Stimulated activated CD8-positive, alpha-beta memory T cell treated with anti-CD3 and anti-CD28 coated beads, Interleukin-7, amount 100 ng/mL, for 1 hour (primary cell): ENCODE results near the gene ADCY9.
A peak's percentile ranks its signal among the peaks of the same experiment; 100 is the strongest.

ENCODE experiments used
- DNase-seq, 2 donors: peaks; one replicate each; pipeline ENCODE4 v3.0.0-alpha.2; 2020; ENCODE audit warnings: low read depth in 2 of 2

ADCY9 gene

DNA sequence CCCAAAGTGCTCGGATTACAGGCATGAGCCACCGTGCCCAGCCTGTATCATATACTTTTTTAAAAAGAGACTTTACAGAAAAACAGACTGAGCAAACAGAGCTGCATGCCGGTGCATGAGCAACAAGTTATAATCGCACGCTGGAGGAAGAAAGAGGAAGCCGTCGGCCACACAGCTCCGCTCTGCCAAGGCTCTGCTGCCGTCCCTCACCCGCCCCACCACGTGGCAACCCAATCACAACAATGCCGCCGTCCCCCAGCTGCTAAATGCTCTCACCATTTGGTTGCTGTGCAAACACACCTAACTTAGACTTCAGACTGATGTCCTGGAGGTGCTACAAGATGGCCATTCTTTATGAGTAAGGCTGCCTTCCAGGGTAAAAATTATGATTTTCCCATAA is 83.5 kb downstream of the ADCY9 start:
- peak in 1 of 2 donors; percentile 20 for DNase-seq

DNA sequence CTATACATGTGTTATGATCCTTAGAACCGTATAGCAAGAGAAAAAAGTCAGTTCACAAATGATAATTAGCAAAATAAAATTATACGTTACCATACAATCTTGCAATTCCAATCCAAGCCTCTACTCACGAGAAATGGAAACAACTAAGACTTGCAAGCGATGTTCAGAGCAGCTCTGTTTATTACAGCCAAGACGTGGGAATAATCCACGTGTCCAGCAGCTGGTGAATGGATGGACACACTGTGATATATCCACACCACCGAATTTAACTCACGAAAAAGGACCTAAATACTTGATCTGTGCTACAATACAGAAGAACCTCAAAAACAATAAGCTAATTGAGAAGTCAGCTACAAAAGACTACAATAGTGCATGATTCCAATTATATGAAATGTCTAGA is 88.1 kb downstream of the ADCY9 start:
- DNase-seq, result no peak

DNA sequence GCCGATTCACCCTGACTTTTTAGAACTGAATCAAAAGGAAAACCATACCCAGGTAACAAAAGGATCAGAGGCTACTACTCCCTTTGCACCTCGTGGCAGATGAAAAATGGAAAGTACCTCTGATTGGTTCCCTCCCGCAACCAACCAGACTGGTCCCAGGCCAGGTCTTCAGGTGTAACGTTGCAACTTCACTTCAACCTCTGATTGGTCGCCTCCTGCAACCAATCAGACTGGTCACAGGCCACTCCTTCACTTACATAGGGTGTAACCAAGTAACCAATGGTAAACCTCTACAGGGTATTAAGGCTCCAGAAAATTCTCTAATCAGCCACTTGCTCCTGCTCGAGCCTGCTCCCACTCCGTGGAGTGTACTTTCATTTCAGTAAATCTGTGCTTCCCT is 89.4 kb downstream of the ADCY9 start:
- no peak for DNase-seq

DNA sequence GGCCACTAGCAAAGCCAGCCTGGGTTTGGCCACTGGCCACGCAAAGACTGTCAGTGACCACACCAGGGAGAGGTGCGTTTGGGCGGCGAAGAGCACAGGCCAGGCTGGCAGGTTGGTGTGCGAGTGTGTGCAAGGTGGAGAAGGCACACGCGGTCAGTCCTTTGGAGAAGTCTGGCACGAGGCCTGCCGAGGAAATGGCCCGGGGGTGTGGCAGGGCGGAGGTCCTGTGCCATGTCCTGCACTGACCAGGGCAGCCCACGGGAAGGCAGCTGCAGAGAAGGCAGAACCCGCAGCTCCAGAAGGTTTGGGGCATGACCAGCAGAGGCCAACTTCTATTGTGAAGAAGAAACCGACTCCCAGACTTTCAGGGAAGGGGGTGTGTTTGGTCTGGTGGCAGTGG is 90.8 kb downstream of the ADCY9 start:
- DNase-seq, result no peak

DNA sequence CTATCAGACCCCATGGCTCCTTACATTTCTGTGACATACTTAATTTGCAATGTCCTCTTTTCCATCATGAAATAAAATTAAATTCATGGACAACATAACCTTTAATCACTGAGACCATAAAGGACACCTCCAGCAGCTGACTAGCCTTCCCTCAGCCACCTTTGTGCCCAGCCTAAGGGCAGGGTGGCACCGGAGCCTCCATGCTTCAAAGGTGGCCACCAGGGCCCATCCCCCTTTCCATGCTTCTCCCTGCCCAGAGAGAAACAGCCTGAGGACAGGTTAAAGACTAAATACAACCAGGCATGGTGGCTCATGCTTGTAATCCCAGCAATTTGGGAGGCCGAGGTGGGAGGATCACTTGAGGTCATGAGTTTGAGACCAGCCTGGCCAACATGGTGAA is 94.3 kb downstream of the ADCY9 start:
- no peak for DNase-seq

DNA sequence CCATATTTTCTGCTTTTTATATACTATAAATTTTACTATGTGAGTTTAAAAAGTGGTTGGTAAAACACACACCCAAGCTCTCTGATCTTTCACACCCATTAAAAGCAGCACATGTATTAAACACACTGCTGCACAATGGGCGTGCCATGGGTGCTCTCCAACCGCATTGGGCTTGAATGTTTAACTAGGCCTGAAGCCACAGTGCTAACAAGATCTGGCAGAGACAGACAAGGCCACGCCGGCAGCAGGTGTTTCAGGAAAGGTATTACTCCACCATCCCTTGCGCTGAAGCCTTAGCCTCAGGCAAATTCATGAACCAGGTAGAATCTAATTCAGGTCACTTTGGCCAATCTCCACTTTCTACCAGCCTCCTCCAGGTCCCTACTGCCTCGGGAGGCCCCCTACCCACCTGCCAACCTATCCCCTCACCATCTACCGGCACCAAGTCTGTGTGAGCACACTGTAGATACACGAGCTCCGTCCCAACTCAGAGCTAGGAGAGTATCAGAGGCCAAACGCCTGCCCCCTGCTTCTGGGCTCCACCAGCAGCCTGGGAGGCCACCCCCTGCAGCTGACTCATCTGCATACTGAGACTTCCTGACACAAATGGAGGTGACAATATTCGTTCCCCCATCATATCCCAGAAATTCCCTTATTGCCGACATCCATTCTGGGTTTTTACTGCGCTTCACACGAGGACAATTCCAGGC is 95.0 kb downstream of the ADCY9 start:
- no peak for DNase-seq

DNA sequence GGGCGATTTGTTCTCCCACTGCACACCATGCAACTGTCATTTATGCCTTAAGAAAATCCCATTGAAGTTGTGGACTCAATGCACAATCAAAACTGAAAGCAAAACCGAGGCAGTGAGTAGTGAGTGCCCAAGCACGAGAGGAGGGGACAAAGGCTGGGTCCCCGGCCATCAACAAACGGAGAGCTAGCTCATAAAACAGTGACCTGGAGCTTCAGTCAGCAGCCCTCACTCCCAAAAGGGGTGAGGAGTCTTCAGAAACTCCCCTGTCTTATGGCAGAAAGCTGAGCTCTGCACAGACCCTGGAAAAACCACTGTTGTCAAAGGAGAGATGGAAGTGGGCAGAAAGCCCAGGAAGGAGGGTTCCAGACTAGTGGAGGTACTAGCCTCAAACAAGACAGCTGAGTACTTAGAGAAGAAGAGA is 96.9 kb downstream of the ADCY9 start:
- DNase-seq, result no peak

DNA sequence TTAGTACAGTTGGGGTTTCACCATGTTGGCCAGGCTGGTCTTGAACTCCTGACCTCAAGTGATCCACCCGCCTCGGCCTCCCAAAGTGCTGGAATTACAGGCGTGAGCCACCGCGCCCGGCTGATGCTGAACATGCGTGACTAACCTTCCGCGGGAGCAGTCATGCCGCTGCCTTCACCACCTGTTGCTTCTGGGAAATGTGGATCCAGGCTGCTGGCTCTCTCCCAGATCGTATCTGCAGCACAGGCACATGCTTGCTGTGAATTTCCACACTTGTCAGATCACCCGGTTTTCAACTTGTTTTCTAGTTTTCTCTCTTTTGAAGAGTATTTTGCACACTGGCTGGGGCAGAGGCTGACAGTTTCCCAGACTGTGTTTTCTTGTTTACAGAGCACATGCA is 97.9 kb downstream of the ADCY9 start:
- DNase-seq, result no peak

DNA sequence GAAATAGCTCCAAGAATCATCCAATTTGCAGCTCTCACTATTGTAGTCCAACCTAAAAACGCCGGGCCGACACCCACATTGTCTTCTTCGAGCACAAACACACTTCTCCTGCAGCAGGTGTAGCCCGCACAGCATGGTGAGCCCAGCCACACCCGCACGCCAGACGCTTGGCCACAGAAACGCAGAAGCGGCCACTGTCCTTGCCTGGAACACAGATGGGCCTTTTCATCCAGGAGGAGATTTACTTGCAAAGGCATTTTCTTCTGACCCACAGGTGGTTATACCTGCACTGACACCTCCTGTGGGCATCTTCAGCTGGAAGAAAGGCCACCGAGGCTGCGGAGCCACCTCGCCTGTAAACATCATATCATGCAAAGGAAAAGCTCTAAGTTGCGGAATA is 98.4 kb downstream of the ADCY9 start:
- no peak for DNase-seq

DNA sequence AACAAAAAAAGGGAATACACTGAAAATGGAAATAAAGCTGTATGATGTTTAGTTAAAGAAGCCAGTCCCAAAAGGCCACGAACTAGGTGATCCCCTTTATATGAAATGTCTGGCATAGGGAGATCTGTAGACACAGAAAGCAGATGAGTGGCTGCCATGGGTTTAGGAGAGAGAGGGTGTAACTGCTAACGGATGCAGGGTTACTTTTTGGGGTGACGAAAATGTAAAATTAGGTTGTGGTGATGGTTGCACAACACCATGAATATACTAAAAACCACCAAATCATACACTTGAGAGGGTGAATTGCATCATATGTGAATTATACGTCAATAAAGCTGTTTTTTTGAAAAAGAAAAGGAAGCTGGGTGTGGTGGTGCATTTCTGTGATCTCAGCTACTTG is 99.6 kb downstream of the ADCY9 start:
- no peak for DNase-seq

DNA sequence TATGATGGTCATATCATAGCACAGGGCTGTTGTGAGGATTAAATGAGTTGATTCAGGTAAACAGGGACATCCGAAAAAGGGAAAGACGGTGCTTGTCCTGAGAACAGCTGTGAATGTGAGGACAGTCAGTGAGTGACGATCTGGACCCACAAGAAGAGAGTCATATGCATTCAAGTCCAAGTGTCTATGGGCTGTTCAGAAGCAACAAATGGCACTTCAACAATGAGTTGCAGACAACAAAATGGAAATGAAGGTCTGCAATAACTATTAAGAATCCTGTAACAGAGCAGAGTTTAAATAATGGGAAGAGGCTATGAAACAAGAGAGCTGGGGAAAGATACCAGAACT is 100.3 kb downstream of the ADCY9 start:
- no peak for DNase-seq

DNA sequence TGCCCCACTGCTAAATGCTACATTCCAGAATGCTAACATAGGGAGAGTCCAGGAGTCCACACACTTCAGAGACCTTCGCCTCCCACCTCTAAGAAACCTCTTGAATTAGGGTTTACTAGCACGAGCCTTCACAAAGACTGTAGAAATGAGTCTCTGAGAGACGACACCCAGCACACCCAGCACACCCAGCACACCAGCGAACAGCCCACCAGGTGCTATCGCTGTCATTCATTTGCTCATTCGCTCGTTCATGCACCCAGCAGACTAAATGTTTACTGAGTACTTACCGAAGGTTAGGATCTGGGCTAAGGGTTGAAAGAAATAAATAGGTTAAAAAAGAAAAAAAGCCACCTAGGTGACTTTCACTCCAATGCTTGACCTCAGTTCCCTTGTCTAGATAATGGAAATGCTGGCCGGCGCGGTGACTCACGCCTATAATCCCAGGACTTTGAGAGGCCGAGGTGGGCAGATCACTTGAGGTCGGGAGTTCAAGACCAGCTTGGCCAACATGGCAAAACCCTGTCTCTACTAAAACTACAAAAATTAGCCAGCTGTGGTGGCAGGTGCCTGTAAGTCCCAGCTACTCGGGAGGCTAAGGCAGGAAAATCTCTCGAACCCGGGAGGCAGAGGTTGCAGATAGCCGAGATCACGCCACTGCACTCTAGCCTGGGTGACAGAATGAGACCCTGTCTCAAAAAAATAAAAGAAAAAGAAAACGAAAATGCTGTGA is 100.8 kb downstream of the ADCY9 start:
- DNase-seq, result no peak

DNA sequence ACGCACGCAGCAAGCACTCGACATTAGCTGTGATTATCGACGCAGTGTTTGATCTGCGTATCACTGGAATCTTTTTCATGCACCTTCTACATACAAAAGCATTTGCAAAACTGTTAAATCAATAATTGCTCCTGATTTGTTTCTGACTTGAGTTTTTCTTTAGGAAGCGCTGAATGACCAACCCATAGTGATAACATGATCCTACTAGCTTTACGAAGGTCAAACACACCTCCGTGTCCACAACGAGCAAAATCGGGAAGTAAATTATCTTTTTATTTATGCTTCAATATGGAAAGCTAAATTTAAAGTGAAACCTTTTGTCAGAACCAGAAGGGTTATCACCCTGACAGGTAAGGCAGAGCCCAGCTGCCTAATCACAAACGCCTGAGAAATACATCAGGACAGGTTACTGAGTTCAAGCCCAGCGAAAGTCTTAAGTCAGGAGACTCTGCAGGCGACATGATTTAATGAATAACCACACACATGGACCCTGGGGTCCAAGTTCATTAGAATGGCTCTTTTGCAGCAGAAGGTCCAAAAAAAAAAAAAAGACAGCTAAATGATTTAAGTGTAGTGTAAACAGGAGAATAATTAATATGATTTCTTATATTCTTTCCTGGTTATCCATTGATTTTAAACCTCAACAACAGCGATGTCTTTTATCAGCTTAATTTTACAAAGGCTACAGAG is 104.2 kb downstream of the ADCY9 start:
- no peak for DNase-seq

DNA sequence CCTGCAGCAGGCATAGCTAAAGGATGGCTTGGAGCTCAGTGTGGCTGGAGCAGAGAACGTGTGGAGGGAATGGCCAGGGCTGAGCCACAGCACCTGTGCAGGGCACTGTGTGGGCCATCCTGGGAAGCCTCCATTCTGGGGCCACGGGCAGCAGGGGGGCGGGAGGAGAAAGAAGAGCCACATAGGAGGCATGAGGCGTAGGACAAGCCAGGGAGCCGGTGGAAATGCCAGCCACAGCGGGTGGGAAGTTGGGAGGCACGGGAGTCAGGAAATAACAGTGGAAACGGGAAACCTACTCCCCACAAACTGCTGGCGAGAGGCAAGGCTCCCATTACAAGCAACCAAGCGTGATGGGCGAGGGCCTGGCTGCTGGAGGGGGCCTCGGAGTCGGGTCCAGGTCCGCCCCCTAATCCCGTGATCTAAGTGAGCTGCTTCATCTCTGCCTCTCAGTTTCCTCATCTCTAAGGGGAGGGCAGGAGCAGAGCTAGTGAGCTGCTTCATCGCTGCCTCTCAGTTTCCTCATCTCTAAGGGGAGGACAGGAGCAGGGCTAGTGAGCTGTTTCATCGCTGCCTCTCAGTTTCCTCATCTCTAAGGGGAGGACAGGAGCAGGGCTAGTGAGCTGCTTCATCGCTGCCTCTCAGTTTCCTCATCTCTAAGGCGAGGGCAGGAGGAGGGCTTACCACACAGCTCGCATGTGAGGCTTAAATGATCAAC is 104.9 kb downstream of the ADCY9 start:
- no peak for DNase-seq

DNA sequence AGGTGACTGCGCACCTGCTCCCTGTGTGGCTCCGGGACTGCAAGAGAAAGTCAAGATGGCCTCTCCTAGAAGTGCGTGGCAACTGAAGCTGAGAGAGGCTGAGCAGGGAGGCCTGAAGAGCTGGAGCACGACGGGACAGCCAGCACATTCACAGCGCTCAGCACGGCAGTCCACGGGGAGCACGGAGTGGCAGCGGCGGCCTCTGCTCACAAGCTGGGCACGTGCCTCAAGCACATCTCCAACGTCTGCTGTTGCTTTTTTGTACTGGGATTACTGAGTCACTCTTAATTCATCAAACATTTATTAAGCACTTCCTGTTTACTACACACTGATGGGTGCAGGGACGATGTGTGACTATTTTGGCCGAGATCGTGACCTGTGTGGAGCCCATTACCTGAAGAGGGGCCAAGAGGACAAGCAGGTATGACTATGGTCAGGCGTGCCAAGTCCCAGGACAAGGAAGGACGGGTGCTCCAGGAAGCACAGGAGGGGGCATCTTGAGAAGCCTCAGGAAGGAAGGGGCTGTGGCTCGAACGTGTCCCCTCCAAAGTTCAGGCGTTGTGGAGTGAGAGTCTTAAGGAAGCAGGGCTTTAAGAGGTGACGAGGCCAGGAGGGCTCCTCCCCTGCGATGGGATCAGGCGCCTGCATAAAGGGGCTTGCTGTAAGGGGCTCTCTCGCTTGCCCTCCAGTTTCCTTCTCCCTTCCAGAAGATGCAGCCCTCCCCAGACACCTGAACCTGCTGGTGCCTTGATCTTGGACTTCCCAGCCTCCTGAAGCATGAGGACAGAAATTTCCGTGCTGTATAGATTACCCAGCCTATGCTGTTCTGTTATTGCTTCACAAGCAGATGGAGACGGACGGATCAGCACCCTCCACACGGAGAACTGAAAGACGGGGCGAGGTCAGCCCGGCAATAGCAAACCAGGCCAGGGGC is 105.8 kb downstream of the ADCY9 start:
- no peak for DNase-seq

DNA sequence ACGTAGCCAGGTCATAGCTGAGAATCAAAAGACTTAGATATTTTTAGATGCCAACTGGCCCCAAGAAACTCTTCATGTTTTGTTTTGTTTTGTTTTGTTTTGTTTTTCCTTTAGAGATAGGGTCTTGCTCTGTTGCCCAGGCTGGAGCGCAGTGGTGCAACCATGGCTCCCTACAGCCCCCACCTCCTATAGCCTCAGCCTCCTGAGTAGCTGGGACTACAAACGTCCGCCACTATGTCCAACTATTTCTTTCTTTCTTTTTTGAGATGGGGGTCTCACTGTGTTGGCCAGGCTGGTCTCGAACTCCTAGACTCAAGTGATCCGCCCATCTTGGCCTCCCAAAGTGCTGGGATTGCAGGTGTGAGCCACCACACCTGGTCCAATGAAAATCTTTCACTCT is 107.1 kb downstream of the ADCY9 start:
- no peak for DNase-seq

DNA sequence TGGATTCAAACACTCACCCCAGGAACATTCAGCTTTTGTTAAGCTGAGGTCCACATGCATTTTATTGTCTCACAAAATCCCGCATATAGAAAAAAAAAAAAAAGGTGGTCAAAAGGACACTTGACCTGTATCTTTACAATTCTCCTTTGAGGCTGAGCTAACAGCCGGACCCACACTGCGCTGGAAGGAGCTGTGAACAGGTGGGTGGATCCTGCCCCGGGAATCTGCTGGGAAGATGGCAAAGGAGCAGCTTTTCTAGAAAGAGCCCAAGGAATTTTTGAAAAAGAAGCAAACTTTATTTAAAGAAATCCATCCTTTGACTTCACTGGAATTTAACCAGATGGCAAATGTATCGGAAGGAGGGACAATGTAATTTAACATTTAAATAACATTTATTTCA is 108.1 kb downstream of the ADCY9 start:
- DNase-seq, result no peak

DNA sequence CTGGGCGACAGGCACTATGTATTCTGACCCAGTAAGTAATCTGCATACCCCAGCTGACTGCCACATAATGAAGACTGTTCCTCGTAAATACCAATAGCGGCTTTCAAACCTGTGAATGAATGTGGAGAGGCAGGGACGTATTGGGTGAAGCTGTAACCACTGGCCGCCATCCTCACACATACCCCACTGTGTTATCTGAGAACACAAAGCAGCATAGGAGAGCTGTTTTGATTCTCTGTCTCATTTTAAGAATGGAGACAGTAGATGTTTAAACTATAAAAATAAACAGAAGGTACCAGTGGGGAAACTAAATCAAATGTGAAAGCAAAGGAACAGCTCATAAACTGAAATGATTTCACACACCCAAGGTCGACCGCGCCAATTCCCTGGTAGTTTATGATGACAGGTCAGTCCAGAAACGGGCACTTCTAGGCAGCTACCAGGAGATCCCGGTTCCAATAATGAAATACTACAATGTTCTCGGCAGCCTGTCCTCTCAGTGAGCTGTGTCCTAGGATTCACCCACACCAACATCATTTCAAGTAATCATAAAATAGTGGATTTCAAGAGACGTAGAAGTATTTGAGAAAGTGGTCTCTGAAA is 109.7 kb downstream of the ADCY9 start:
- no peak for DNase-seq

DNA sequence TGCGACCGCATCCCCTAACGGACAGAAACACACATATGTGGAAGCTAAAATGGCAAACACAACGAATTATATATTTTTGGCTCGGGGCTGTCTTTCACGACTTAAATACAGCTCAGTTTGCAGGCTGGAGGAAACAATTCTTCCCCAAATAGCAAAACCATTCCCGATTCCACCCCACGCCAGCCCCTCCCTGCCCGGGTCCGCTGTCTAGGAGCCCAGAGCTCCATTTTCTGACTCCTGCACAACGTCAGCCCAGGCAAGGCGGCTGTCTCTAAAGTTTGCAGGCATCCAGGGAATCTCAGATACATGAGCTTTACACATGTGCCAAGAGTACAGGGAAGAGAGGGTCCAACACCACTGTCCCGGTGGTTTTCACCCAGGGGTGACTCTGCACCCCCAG is 110.5 kb downstream of the ADCY9 start:
- no peak for DNase-seq

DNA sequence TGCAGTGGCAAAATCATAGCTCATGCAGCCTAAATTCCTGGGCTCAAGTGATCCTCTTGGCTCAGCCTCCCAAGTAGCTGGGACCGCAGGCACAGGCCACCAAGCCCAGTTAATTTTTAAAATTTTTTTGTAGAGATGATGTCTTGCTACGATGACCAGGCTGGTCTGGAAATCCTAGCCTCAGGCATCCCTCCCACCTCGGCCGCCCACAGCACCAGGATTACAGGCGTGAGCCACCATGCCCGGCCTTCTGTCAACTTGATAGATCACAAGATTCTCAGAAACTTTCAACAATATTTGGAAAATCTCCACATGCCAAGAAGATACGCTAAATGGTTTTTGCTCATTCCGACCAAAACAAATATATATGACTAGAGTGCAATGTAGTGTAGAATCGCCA is 111.0 kb downstream of the ADCY9 start:
- no peak for DNase-seq

DNA sequence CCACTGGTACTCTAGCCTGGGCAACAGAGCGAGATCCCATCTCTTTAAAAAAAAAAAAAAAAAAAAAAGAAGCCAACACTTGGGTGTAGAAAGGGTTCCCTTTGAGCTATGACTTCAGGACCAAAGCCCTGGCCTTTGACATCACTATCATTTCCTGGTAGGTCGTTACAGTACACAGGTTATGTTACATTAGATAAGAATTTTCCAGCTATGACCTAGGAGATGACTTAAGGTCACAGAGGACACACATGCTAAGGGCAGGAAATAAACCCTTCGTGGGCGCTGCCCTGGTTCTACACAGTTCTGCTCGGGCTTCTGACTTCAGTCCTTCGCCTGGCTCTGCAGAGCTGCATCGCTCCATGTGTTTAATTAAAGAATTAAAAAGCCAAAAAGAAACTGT is 112.0 kb downstream of the ADCY9 start:
- DNase-seq, result no peak
